Measurements from ENCODE around the gene WDPCP.

Gene WDPCP

DNA sequence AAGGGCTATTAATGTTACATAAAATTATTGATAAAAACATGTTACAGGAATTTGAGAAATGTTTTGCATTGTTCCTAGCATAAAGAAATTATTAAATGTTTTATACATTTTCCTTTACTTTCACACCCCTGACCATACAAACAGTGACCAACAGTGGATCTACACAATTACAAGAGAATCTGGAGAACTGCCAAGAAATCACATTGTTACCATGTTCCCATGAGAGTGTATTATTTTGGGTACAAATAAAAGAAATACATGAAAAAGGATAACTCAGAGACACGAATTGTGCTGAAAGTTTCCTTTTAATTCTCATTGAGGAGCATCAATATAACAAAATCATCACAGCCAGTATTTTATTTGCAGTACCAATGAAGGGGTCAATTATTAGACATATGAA lies 150.1 kb downstream of the WDPCP start:
- TF ChIP-seq, protein P1, sequence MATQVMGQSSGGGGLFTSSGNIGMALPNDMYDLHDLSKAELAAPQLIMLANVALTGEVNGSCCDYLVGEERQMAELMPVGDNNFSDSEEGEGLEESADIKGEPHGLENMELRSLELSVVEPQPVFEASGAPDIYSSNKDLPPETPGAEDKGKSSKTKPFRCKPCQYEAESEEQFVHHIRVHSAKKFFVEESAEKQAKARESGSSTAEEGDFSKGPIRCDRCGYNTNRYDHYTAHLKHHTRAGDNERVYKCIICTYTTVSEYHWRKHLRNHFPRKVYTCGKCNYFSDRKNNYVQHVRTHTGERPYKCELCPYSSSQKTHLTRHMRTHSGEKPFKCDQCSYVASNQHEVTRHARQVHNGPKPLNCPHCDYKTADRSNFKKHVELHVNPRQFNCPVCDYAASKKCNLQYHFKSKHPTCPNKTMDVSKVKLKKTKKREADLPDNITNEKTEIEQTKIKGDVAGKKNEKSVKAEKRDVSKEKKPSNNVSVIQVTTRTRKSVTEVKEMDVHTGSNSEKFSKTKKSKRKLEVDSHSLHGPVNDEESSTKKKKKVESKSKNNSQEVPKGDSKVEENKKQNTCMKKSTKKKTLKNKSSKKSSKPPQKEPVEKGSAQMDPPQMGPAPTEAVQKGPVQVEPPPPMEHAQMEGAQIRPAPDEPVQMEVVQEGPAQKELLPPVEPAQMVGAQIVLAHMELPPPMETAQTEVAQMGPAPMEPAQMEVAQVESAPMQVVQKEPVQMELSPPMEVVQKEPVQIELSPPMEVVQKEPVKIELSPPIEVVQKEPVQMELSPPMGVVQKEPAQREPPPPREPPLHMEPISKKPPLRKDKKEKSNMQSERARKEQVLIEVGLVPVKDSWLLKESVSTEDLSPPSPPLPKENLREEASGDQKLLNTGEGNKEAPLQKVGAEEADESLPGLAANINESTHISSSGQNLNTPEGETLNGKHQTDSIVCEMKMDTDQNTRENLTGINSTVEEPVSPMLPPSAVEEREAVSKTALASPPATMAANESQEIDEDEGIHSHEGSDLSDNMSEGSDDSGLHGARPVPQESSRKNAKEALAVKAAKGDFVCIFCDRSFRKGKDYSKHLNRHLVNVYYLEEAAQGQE (IDR thresholded peaks at IDR 0.05; ENCODE audit: low read depth): no peak
- TF ChIP-seq RAD21 (IDR thresholded peaks at IDR 0.05; ENCODE audit: low read depth) (no peak), TEAD4 (IDR thresholded peaks at IDR 0.05) (no peak), CREB1 (IDR thresholded peaks at IDR 0.05; ENCODE audit: low read depth) (no peak), NFIC (IDR thresholded peaks at IDR 0.05) (no peak), TAF1 (IDR thresholded peaks at IDR 0.05; ENCODE audit: low read depth) (no peak), FOXM1 (IDR thresholded peaks at IDR 0.05; ENCODE audit: borderline replicate concordance, low read depth) (no peak), EP300 (IDR thresholded peaks at IDR 0.05; ENCODE audit: borderline replicate concordance) (no peak)
- TF ChIP-seq, protein P2, sequence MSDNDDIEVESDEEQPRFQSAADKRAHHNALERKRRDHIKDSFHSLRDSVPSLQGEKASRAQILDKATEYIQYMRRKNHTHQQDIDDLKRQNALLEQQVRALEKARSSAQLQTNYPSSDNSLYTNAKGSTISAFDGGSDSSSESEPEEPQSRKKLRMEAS (IDR thresholded peaks at IDR 0.05): no peak

DNA sequence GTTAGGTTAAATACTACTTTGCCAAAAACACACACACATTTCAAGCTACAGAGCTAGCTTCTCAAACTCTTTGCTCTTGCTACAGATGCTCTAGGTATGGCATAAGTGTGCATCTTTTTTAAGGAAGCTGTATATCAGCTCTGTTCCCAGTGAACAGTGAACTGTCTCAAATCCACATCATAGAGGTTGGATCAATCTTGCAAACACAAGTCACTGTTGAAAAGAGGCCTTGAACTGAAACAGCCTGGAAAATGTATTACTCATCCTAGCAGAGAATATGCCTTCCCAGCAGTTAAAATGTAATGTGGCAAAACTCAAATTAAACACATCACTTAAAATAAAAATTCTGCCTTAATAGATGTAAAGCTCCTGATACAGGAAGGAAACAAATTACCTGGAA lies 151.8 kb downstream of the WDPCP start:
- TF ChIP-seq CREB1 (IDR thresholded peaks at IDR 0.05; ENCODE audit: low read depth) (no peak), RAD21 (IDR thresholded peaks at IDR 0.05; ENCODE audit: low read depth) (no peak), FOXM1 (IDR thresholded peaks at IDR 0.05; ENCODE audit: borderline replicate concordance, low read depth) (no peak), CEBPB (IDR thresholded peaks at IDR 0.05) (no peak)

DNA sequence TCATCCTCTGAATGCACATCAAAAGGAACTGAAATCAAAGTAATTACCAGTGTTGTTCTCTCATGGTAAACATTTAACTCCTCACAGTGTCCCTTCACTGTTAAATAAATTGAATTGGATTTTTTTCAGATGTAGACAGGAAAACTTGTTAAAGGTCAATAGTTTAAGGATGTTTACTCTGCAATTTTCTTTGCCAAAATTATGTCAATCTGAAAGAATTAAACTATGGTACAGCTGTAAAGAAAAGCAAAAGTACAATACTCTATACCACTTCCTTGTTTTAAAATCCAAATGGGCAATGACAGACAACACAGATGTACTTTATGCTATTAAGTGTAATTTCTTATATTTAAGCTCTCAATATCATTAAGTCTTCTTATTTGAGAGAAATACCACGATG lies 153.2 kb downstream of the WDPCP start:
- TF ChIP-seq, protein P1 (IDR thresholded peaks at IDR 0.05; ENCODE audit: low read depth): no peak
- TF ChIP-seq TAF1 (IDR thresholded peaks at IDR 0.05; ENCODE audit: low read depth) (no peak), YY1 (IDR thresholded peaks at IDR 0.05; ENCODE audit: low read depth) (no peak), FOXM1 (IDR thresholded peaks at IDR 0.05; ENCODE audit: borderline replicate concordance, low read depth) (no peak), CREB1 (IDR thresholded peaks at IDR 0.05; ENCODE audit: low read depth) (no peak), ZBTB7A (IDR thresholded peaks at IDR 0.05; ENCODE audit: low read depth) (no peak), RAD21 (IDR thresholded peaks at IDR 0.05; ENCODE audit: low read depth) (no peak)
- TF ChIP-seq, protein P3, sequence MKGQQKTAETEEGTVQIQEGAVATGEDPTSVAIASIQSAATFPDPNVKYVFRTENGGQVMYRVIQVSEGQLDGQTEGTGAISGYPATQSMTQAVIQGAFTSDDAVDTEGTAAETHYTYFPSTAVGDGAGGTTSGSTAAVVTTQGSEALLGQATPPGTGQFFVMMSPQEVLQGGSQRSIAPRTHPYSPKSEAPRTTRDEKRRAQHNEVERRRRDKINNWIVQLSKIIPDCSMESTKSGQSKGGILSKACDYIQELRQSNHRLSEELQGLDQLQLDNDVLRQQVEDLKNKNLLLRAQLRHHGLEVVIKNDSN (IDR thresholded peaks at IDR 0.05): no peak
- TF ChIP-seq, protein P2 (IDR thresholded peaks at IDR 0.05): no peak

DNA sequence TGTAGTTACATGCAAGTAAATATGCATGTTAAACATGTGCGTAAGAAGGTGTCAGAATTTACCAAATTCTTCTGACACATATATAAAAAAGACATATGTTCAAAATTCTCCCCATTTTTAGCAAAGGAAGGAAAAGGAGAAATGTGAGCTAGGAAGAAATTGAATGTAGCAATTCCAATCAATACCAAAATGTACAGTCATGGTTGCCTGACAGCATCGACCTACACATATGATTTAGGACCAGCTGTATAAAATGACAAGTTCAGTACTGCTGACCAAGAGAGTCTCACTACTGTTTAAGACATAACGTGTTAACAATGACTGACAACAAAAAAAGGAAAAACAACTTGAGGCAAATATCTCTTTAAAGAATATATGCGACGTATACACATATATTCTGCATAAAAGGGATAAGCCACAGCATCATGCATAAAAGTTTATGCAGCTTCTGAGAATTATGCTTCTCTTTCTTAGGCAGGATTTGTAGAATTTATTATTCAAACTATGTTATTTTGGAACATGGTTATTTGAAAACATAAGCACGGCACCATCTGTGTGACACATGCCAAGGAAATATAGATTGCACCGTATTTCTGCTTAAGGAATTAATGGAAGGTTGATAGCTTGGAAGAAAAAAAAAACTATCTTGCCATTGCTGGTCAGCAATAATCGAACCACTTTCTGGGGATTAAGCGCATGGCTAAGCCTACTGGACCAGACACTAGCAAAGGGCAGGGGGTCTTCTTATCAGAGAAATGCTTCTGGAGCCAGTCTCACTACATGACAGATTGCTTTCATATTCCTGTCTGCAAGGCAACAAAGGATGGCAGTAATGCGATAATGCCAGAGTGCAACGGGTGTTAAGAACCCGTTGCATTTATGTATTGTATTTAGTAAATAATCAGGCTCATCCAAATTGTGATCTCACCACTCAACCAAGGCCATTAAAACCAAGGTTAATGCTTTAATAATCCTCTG lies 154.0 kb downstream of the WDPCP start:
- TF ChIP-seq EP300 (IDR thresholded peaks at IDR 0.05; ENCODE audit: borderline replicate concordance): no peak
- TF ChIP-seq YY1 (IDR thresholded peaks at IDR 0.05; ENCODE audit: low read depth): no peak
- TF ChIP-seq TAF1 (IDR thresholded peaks at IDR 0.05; ENCODE audit: low read depth): no peak
- no peak for TF ChIP-seq TEAD4 (IDR thresholded peaks at IDR 0.05)
- TF ChIP-seq RAD21 (IDR thresholded peaks at IDR 0.05; ENCODE audit: low read depth): no peak
- TF ChIP-seq, protein P2 (IDR thresholded peaks at IDR 0.05): no peak
- TF ChIP-seq, protein P3 (IDR thresholded peaks at IDR 0.05): no peak
- TF ChIP-seq FOXM1 (IDR thresholded peaks at IDR 0.05; ENCODE audit: borderline replicate concordance, low read depth): no peak
- TF ChIP-seq CREB1 (IDR thresholded peaks at IDR 0.05; ENCODE audit: low read depth): no peak
- TF ChIP-seq, protein P1 (IDR thresholded peaks at IDR 0.05; ENCODE audit: low read depth): no peak
- no peak for TF ChIP-seq NFIC (IDR thresholded peaks at IDR 0.05)
- no peak for TF ChIP-seq TCF12 (IDR thresholded peaks at IDR 0.05; ENCODE audit: low read depth)
- no peak for TF ChIP-seq CEBPB (IDR thresholded peaks at IDR 0.05)

Measured in Ishikawa (cell line).